GM18498 (cell line): ENCODE measurements around the gene KIF11.

Experiments
- ATAC-seq: cut with Tn5 transposase; IDR thresholded peaks from one replicate; pipeline ENCODE4 v1.9.1; 2021; ENCODE audit warnings: mild to moderate bottlenecking, moderate library complexity; ENCODE audit not compliant: unreplicated experiment

KIF11 gene

DNA sequence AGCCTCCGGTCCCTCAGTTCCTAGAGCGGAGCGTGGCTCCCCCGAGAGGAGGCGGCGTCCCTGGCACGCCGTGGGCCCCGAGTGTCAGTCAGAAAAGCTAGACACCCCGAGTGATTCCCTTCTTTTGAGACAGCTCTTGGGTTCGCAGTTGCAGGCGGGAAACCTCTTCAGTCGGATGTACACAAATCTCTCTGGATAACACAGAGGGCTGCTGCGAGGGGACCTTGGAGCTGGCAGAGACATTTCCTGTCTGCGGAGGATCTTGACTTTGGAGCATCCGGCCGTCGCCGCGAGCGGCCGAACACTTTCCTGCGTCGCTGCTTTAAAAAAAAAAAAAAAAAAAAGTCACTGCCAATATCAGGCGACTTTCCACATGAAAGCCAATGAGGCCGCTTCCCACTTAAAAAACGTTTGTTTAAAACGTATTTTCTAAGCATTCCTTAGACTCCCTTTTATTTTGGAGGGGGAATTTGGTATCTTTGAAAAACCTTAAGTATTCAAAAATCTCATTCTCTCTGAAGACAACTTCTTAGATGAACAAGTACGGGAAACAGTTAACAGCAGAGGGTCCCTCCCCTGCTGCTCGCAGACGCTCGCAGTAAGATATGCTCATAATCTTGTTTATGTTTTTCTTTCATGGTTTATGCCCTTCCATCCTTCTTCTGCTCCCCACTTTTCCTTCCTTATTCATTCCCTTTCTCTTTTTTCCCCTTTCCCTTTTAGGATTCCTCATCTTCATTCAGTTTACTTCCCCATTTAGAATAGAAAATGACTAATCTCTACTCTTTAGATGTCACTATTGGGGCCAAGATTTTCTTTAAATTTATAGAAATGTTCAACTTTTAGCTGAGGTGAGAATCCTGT, 106.8 kb downstream of the KIF11 start:
- no peak for ATAC-seq

DNA sequence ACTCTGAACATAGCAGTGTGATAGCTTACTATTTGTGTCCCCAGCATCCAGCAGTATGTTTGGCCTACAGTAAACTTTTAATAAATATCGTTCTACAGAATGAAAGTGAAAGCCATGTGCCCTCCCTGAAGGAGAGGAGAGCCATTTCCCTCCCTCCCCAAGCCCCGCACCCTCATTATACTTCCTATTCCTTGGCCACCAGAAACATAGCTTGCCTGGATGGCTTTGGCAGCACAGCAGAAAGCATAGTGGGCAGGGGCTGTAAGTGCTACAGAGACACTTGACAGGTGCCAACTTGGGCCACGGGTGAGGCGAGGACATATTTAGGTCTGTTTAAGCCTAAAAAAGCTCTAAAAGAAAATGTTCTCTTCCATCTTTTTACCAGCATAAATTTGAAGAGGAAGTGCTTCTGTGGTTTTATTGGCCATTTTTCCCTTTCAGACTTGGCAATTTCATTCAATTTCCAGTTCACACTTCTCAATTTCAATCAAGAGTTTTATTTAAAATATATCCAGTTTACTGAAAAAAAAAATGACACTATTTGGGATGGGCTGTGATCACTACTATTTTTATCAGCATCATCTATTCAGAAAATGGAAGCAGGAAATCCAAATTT, 109.5 kb downstream of the KIF11 start:
- no peak for ATAC-seq
